HepG2 (cell line): ENCODE measurements around the gene GSC2. TPM values are rescaled to one million over a fixed set of nuclear protein-coding genes. Genes with fewer than 3 reads are reported as not detected.

Source experiments
- ARID3A ChIP-seq: IDR thresholded peaks from 2 replicates; pipeline ENCODE4 v1.6.1; 2012; ENCODE audit warnings: low read depth, low read length, improper control_type of control experiment
- FUBP1 ChIP-seq: sonication (generic); formaldehyde crosslinking; IDR thresholded peaks from 2 replicates; pipeline ENCODE4 v1.5.1; 2020; ENCODE audit warnings: missing genetic modification reagents, mild to moderate bottlenecking, borderline replicate concordance
- GABPB1 ChIP-seq: IDR thresholded peaks from 2 replicates; pipeline ENCODE4 v1.6.1; 2016; ENCODE audit warnings: mild to moderate bottlenecking, missing genetic modification reagents, moderate library complexity, missing compliant biosample characterization
- MIXL1 ChIP-seq: IDR thresholded peaks from 2 replicates; pipeline ENCODE4 v1.6.1; 2016
- ZXDC ChIP-seq: sonication (generic); formaldehyde crosslinking; IDR thresholded peaks from 2 replicates; pipeline ENCODE4 v1.5.0; 2020; ENCODE audit warnings: mild to moderate bottlenecking, missing genetic modification reagents
- polyA plus RNA-seq, 8 experiments: library from polyadenylated mRNA; depleted of rRNA in 3 of 8; stranded (reverse) in 7 of 8; unstranded in 1 of 8; fragments of >200 nt; fragmentation: Illumina TruSeq in 4 of 8; extraction: Trizol in 4 of 8; gene quantifications; 2 replicates each; pipeline versions ENCODE4 v1.2.1 to v1.2.3, GENCODE V29; 2011 to 2016; ENCODE audit warnings: low read depth in 4 of 8, missing spikeins in 1 of 8, mixed read lengths in 1 of 8; ENCODE audit not compliant: insufficient read depth in 1 of 8
- total RNA-seq, 5 experiments: library from RNA; depleted of rRNA; stranded (reverse); fragments of >200 nt; fragmentation: Illumina TruSeq; extraction: Trizol; gene quantifications; 2 replicates each; pipeline ENCODE4 v1.2.3, GENCODE V29; 2016; ENCODE audit warnings: low read depth in 1 of 5

GSC2 gene
- total and polyA plus RNA-seq, 2 of the 13 experiments (the other 11 are each of a cell fraction or from before 2014, with no cell fraction given) = not detected

GRCh38 chr22:19175026-19175601 is 25.0 kb upstream of the GSC2 start (continued):
- TF ChIP-seq ARID3A = no peak
- TF ChIP-seq ZXDC (CRISPR knock-in tag) = 0 out of 2 replicates have a peak, but pooled peaks have one; percentile 21
- TF ChIP-seq GABPB1 = 0 out of 2 replicates have a peak, but pooled peaks have one; percentile 4
- no peak for TF ChIP-seq FUBP1 (CRISPR knock-in tag)
- TF ChIP-seq MIXL1 (CRISPR knock-in tag) = no peak
- TF ChIP-seq, all 625 proteins: peak for 16
